ENCODE data around the gene SAMSN1. TPM values are rescaled to one million over a fixed set of nuclear protein-coding genes. Genes with fewer than 3 reads are reported as not detected.
A peak's percentile ranks its signal among the peaks of the same experiment; 100 is the strongest.

Gene SAMSN1
- 1 to 10 TPM in 1 of 2 donors, under 1 TPM in 1; 0.71 to 1.7 TPM for total RNA-seq
- polyA plus RNA-seq (ENCODE audit: insufficient read depth, low read depth, low replicate concordance), result 2.2 TPM
- long read RNA-seq, donor 1, result 0 reads
- long read RNA-seq, donor 2, result 0 reads

DNA sequence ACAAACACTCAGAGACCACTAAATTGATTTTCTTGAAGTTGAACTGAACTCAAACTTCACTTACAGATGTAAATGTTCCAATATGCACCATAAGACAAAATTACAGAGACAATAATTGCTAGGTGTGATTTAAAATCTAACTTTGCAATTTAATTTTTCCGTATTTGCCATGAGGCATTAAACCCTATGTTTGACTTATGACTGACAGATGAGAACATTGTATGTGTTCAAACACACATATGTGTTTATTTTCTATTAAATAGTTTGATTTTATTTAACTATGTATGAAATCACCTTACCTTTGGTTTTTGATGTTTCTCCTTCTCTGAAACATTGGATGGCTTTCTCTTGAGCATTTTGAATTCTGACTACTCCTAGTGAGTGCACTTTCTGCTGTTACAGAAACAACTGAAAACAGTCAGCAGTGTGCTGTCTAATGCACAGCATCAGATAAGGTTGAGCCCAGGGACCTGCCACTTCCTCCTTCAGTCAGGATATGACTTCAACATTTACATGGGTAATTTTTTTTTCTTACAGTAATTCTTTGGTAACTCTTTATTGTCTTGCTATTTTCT, at the start of gene SAMSN1:
TSS of gene SAMSN1 (minus strand) at position 410 of the 575 bp plus-strand sequence. CDS start at position 356, 54 bp downstream.
- 83 to 89% methylated on average over 1 of the region's 1 CpG for WGBS, 2 donors
- Histone ChIP-seq H3K27me3 (no peaks in the 10 kb centered on the region), H3K36me3 (ENCODE audit: low read depth, missing control alignments) (no peaks in the 10 kb centered on the region), H3K4me1 (no peaks in the 10 kb centered on the region), H3K9me3 (no peaks in the 10 kb centered on the region), H3K4me3 (no peak within 1 kb of the TSS), H3K27ac (no peak within 1 kb of the TSS)
- intact Hi-C loops (cut with DNase I; ENCODE audit: low total_unique reads), result no loop called here
- TF ChIP-seq, protein P1, sequence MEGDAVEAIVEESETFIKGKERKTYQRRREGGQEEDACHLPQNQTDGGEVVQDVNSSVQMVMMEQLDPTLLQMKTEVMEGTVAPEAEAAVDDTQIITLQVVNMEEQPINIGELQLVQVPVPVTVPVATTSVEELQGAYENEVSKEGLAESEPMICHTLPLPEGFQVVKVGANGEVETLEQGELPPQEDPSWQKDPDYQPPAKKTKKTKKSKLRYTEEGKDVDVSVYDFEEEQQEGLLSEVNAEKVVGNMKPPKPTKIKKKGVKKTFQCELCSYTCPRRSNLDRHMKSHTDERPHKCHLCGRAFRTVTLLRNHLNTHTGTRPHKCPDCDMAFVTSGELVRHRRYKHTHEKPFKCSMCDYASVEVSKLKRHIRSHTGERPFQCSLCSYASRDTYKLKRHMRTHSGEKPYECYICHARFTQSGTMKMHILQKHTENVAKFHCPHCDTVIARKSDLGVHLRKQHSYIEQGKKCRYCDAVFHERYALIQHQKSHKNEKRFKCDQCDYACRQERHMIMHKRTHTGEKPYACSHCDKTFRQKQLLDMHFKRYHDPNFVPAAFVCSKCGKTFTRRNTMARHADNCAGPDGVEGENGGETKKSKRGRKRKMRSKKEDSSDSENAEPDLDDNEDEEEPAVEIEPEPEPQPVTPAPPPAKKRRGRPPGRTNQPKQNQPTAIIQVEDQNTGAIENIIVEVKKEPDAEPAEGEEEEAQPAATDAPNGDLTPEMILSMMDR (IDR thresholded peaks at IDR 0.05), result no peak
- no peak for TF ChIP-seq POLR2A (IDR thresholded peaks at IDR 0.05)
- peak; percentile 33 for DNase-seq

DNA sequence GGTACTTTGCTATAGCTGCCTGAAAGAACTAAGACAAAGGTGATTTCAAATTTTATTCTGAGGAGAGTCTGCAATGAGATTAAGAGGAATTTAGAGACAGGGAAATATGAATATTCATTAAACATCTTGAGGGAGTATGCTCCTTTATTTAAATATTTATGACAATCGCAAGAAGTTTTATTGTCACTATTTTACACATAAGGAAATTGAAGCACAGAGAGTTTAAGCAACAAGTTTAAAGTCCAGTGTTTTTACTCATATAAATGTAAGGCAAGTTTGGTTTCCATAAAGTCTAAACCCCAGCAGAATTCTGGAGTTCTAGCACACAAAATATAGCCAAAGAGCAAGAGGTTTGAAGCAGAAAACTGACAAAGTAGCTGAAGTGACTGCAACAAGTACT, 49.3 kb upstream of the SAMSN1 start:
- WGBS, 2 donors, result 96 to 97% methylated on average over 1 of the region's 1 CpG
- TF ChIP-seq POLR2A (IDR thresholded peaks at IDR 0.05), result no peak
- TF ChIP-seq, protein P1 (IDR thresholded peaks at IDR 0.05), result no peak
- intact Hi-C loops (cut with DNase I; ENCODE audit: low total_unique reads), result no loop called here
- H3K27ac ChIP-seq, result no peak overlapping the region
- H3K4me3 ChIP-seq, result no peak overlapping the region
- H3K4me1 ChIP-seq, result no peaks in the 10 kb centered on the region
- H3K27me3 ChIP-seq, result no peaks in the 10 kb centered on the region
- no peaks in the 10 kb centered on the region for H3K9me3 ChIP-seq
- H3K36me3 ChIP-seq (ENCODE audit: low read depth, missing control alignments), result no peaks in the 10 kb centered on the region
- no peak for DNase-seq

DNA sequence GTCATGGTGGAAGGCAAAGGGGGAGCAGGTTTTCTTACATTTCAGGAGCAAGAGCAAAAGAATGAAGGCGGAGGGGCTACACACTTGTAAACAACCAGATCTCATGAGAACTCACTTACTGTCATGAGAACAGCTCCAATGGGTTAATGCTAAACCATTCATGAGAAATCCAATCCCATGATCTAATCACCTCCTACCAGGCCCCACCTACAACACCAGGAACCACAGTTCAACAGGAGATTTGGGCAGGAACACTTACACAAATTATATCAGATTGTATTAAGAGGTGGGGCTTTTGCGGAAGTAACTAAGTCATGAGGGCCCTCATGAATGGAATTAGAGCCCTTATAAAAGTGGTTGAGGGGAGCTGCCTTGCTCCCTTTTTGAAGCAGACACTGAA, 48.9 kb upstream of the SAMSN1 start:
- TF ChIP-seq, protein P1 (IDR thresholded peaks at IDR 0.05), result no peak
- no peak for TF ChIP-seq POLR2A (IDR thresholded peaks at IDR 0.05)
- Histone ChIP-seq H3K4me3 (no peak overlapping the region), H3K9me3 (no peaks in the 10 kb centered on the region), H3K27ac (no peak overlapping the region), H3K36me3 (ENCODE audit: low read depth, missing control alignments) (no peaks in the 10 kb centered on the region), H3K27me3 (no peaks in the 10 kb centered on the region), H3K4me1 (no peaks in the 10 kb centered on the region)
- no peak for DNase-seq
- WGBS, 2 donors, result 94 to 98% methylated on average over 2 of the region's 2 CpGs
- intact Hi-C loops (cut with DNase I; ENCODE audit: low total_unique reads), result no loop called here

DNA sequence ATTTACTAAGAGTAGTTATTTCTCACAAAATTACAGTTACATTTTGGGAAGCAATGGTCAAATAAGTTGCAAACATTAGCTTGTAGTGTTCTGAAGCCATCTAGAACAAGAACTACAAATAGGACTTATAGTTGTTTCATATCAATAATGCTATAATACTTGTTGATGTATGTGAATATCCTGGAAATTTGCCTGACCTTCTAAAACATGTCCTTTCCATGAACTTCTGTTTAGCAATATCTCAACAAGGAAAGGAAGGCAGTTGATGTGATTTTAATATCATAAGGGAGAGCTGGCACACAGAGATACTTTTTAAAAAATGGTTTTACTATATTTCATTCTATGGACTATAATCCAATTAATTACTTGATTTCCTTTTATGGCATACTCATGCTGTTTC, 47.1 kb upstream of the SAMSN1 start:
- no peak overlapping the region for H3K4me3 ChIP-seq
- no peaks in the 10 kb centered on the region for H3K27me3 ChIP-seq
- no peaks in the 10 kb centered on the region for H3K36me3 ChIP-seq (ENCODE audit: low read depth, missing control alignments)
- H3K4me1 ChIP-seq, result no peaks in the 10 kb centered on the region
- DNase-seq, result no peak
- no peak for TF ChIP-seq POLR2A (IDR thresholded peaks at IDR 0.05)
- TF ChIP-seq, protein P1 (IDR thresholded peaks at IDR 0.05), result no peak
- no peaks in the 10 kb centered on the region for H3K9me3 ChIP-seq
- intact Hi-C loops (cut with DNase I; ENCODE audit: low total_unique reads), result no loop called here
- H3K27ac ChIP-seq, result no peak overlapping the region
